DMS79 treated with DMSO at 0.1 percent for 48 hours (cell line): ENCODE measurements around the gene NCF4.

Experiments used
- DNase-seq: peaks from one replicate; lab custom pipeline; 2025; lab: John Stamatoyannopoulos, UW

The NCF4 gene

GRCh38 chr22:36864454-36865215 lies 3.8 kb downstream of the NCF4 start:
- DNase-seq: no peak

- no peak for DNase-seq
These were observed 4.5 kb downstream of the NCF4 start for GRCh38 chr22:36865346-36865745.

GRCh38 chr22:36867695-36868094 lies 6.9 kb downstream of the NCF4 start:
- no peak for DNase-seq

GRCh38 chr22:36868546-36869181 lies 7.9 kb downstream of the NCF4 start:
- DNase-seq: no peak

GRCh38 chr22:36870250-36870649 lies 9.4 kb downstream of the NCF4 start:
- DNase-seq: no peak

- no peak for DNase-seq
These were observed 10.9 kb downstream of the NCF4 start for GRCh38 chr22:36871669-36872081.

- no peak for DNase-seq
These were observed 11.3 kb downstream of the NCF4 start for GRCh38 chr22:36872084-36872483.

- no peak for DNase-seq
These were observed 12.2 kb downstream of the NCF4 start for GRCh38 chr22:36872866-36873498.

- DNase-seq: no peak
These were observed 13.0 kb downstream of the NCF4 start for GRCh38 chr22:36873614-36874308.

GRCh38 chr22:36874309-36874696 lies 13.5 kb downstream of the NCF4 start:
- DNase-seq: no peak

GRCh38 chr22:36874736-36875135 lies 13.9 kb downstream of the NCF4 start:
- DNase-seq: no peak

GRCh38 chr22:36875741-36876140 lies 14.9 kb downstream of the NCF4 start:
- DNase-seq: no peak

GRCh38 chr22:36879775-36880174 lies 19.0 kb downstream of the NCF4 start:
- DNase-seq: no peak

- no peak for DNase-seq
These were observed 20.9 kb downstream of the NCF4 start for GRCh38 chr22:36881504-36882245.

GRCh38 chr22:36884349-36885158 lies 23.7 kb downstream of the NCF4 start:
- DNase-seq: no peak

GRCh38 chr22:36885474-36885873 lies 24.7 kb downstream of the NCF4 start:
- no peak for DNase-seq

GRCh38 chr22:36886016-36886415 lies 25.2 kb downstream of the NCF4 start:
- no peak for DNase-seq

GRCh38 chr22:36887162-36887561 lies 26.4 kb downstream of the NCF4 start:
- DNase-seq: no peak

- no peak for DNase-seq
These were observed 30.8 kb downstream of the NCF4 start for GRCh38 chr22:36891646-36892045.

GRCh38 chr22:36892292-36892691 lies 31.5 kb downstream of the NCF4 start:
- no peak for DNase-seq

- DNase-seq: no peak
These were observed 32.5 kb downstream of the NCF4 start for GRCh38 chr22:36893262-36893661.
